HG02798 (cell line): ENCODE data around the gene MAPK6.
"Not testable (repeated sequence)": the region's sequence is repeated elsewhere in the genome, so short reads cannot be mapped to it uniquely, and the experiment has no call there.

Experiments
- ATAC-seq: cut with Tn5 transposase; IDR thresholded peaks from one replicate; pipeline ENCODE4 v1.9.1; 2021; ENCODE audit warnings: mild to moderate bottlenecking; ENCODE audit not compliant: unreplicated experiment, poor library complexity

The MAPK6 gene

GRCh38 chr15:52039925-52040781 is 21.1 kb downstream of the MAPK6 start:
- ATAC-seq, result no peak

- no peak for ATAC-seq
These were observed 23.2 kb downstream of the MAPK6 start for GRCh38 chr15:52042051-52042851.

- not testable (repeated sequence) for ATAC-seq
These were observed 26.8 kb downstream of the MAPK6 start for GRCh38 chr15:52045795-52046298.

- ATAC-seq, result not testable (repeated sequence)
These were observed 27.5 kb downstream of the MAPK6 start for GRCh38 chr15:52046552-52046951.

- ATAC-seq, result no peak
These were observed 31.4 kb downstream of the MAPK6 start for GRCh38 chr15:52050416-52050815.

- ATAC-seq, result no peak
These were observed 33.3 kb downstream of the MAPK6 start for GRCh38 chr15:52052066-52052935.

- ATAC-seq, result no peak
These were observed 35.4 kb downstream of the MAPK6 start for GRCh38 chr15:52054381-52054780.

- ATAC-seq, result not testable (repeated sequence)
These were observed 35.8 kb downstream of the MAPK6 start for GRCh38 chr15:52054858-52055257.

- no peak for ATAC-seq
These were observed 37.0 kb downstream of the MAPK6 start for GRCh38 chr15:52056001-52056400.

GRCh38 chr15:52056496-52056895 is 37.5 kb downstream of the MAPK6 start:
- no peak for ATAC-seq

GRCh38 chr15:52057996-52058395 is 39.0 kb downstream of the MAPK6 start:
- ATAC-seq, result no peak

GRCh38 chr15:52060501-52060900 is 41.5 kb downstream of the MAPK6 start:
- ATAC-seq, result no peak

- ATAC-seq, result no peak
These were observed 48.0 kb downstream of the MAPK6 start for GRCh38 chr15:52066842-52067544.

GRCh38 chr15:52067545-52067926 is 48.5 kb downstream of the MAPK6 start:
- ATAC-seq, result no peak

- ATAC-seq, result no peak
These were observed 49.1 kb downstream of the MAPK6 start for GRCh38 chr15:52068004-52068615.

- ATAC-seq, result no peak
These were observed 50.5 kb downstream of the MAPK6 start for GRCh38 chr15:52069559-52069958.

GRCh38 chr15:52071570-52071969 is 52.6 kb downstream of the MAPK6 start:
- no peak for ATAC-seq

- ATAC-seq, result no peak
These were observed 58.1 kb downstream of the MAPK6 start for GRCh38 chr15:52076889-52077781.
